ENCODE data around the gene ROCK1. TPM values are rescaled to one million over a fixed set of nuclear protein-coding genes. Genes with fewer than 3 reads are reported as not detected.
"Not testable (repeated sequence)": the region's sequence is repeated elsewhere in the genome, so short reads cannot be mapped to it uniquely, and the experiment has no call there.

ROCK1 gene
- 47.3 to 48.1 TPM (median 48.0 TPM) in 3 replicates for total RNA-seq

DNA sequence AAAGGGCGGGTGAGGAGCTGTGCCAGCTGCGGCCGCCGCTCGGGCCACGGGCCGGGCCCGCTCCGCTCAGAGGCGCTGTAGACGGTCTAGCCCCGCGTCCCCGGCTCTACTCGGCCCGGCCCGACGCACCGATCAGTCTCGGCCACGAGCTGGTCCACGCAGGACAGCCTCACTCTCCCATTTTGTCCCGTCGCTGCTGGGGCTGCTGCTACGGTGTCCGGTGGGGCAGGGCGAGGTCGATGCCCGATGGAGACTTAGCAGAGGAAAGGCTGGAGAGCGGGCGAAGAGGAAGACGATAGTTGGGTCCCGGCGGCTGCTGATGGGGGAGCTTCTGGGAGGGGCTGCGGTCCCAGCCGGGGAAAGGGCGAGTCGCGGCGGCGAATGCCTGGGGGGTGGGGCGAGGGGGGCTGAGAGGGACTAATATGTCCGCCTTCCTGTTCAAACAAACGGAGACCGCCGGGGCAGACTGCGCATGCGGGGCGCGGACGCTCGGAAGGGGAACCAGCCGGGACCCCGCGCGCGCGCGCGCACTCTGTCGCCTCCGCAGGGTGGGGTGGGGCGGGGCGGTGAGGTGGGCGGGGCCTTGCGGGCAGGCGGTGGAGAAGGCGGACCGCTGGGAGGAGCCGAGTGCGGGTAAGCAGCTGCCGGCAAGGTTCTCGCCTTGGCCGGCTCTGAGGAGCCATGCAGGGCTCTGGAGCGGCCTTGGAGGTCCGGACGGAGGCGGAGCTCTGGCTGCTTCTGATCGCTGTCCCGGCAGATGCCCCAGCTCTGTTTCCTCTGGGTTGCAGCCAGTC lies at the start of gene ROCK1:
Gene ROCK1, minus strand, starts transcription at position 468 of the 794 bp plus-strand sequence. CDS start 903 bp downstream, outside the sequence.
- Mint-ChIP-seq H3K36me3 (no peaks in the 10 kb centered on the region), H3K4me3 (no peak within 1 kb of the TSS), H3K27me3 (ENCODE audit: low read depth) (no peaks in the 10 kb centered on the region), H3K27ac (peak within 1 kb of the TSS; percentile 98), H3K9me3 (no peaks in the 10 kb centered on the region), H3K4me1 (peaks cover 19% of the 10 kb centered on the region)
- DNase-seq (ENCODE audit: low spot score in 2 of 2, unreplicated experiment in 2 of 2): peak; percentile 98 to 99
- TF ChIP-seq, protein P1, sequence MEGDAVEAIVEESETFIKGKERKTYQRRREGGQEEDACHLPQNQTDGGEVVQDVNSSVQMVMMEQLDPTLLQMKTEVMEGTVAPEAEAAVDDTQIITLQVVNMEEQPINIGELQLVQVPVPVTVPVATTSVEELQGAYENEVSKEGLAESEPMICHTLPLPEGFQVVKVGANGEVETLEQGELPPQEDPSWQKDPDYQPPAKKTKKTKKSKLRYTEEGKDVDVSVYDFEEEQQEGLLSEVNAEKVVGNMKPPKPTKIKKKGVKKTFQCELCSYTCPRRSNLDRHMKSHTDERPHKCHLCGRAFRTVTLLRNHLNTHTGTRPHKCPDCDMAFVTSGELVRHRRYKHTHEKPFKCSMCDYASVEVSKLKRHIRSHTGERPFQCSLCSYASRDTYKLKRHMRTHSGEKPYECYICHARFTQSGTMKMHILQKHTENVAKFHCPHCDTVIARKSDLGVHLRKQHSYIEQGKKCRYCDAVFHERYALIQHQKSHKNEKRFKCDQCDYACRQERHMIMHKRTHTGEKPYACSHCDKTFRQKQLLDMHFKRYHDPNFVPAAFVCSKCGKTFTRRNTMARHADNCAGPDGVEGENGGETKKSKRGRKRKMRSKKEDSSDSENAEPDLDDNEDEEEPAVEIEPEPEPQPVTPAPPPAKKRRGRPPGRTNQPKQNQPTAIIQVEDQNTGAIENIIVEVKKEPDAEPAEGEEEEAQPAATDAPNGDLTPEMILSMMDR (IDR thresholded peaks at IDR 0.05; ENCODE audit: unreplicated experiment): no peak

DNA sequence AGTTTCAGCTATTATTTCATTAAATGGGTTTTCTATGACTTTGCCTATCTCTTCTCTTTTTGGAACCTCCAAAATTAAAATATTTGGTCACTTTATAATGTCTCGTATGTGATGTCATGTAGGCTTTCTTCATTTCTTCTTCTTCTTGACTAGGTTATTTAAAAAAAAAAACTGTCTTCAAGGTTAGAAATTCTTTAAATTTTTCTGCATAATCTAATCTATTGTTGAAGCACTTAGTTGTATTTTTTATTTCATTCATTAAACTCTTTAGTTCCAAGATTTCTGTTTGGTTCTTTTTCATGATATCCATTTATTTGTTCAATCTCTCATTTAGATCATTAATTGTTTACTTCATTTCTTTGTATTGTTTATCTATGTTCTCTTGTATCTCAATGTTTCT lies 43.8 kb upstream of the ROCK1 start:
- H3K4me1 Mint-ChIP-seq: no peaks in the 10 kb centered on the region
- TF ChIP-seq, protein P1 (IDR thresholded peaks at IDR 0.05; ENCODE audit: unreplicated experiment): no peak
- H3K27ac Mint-ChIP-seq: no peak overlapping the region
- H3K27me3 Mint-ChIP-seq (ENCODE audit: low read depth): no peaks in the 10 kb centered on the region
- H3K4me3 Mint-ChIP-seq: no peak overlapping the region
- H3K9me3 Mint-ChIP-seq: peaks cover 37% of the 10 kb centered on the region
- DNase-seq (ENCODE audit: low spot score in 2 of 2, unreplicated experiment in 2 of 2): no peak
- H3K36me3 Mint-ChIP-seq: peaks cover 2% of the 10 kb centered on the region

DNA sequence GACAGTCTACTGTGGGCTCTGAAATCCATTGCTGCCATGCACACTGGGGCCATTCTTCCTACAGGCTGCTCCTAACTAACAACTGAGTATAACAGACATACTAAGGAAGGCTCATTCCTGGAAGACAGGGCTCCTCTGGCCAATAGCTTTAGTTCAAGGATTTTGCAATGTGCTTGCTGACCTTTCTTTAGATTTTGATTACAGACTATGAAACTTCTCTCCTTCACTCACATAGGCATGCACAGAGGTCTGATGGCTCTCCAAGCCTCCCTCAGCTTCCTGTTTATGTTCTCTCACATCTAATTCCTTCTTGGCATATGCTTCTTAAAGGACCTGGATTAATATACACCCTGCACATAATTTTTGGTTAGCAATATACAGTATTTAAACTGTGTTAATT lies 34.4 kb upstream of the ROCK1 start:
- Mint-ChIP-seq H3K4me1 (peaks cover 2% of the 10 kb centered on the region), H3K9me3 (peaks cover 28% of the 10 kb centered on the region), H3K27me3 (ENCODE audit: low read depth) (no peaks in the 10 kb centered on the region), H3K36me3 (no peaks in the 10 kb centered on the region), H3K4me3 (no peak overlapping the region), H3K27ac (no peak overlapping the region)
- TF ChIP-seq, protein P1 (IDR thresholded peaks at IDR 0.05; ENCODE audit: unreplicated experiment): no peak
- DNase-seq (ENCODE audit: low spot score in 2 of 2, unreplicated experiment in 2 of 2): no peak

DNA sequence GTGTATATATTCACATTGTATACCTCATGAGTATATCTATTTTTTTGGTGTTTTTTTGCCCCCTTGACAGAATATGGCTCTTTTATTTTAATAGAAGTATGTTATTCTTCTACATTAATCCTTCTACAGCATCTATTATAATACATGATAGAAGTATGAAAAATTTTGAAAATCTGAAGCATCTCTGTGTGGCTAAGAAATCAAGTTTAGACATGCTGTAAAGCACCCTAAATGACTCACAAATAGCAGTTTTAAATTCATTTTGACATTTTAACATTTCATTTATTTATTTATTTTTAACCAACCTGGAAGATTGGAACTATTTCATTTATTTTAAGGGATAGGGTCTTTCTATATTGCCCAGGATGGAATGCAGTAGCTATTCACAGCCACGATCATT lies 33.8 kb upstream of the ROCK1 start:
- Mint-ChIP-seq H3K36me3 (no peaks in the 10 kb centered on the region), H3K4me3 (no peak overlapping the region), H3K4me1 (peaks cover 2% of the 10 kb centered on the region), H3K27me3 (ENCODE audit: low read depth) (no peaks in the 10 kb centered on the region), H3K9me3 (peaks cover 22% of the 10 kb centered on the region), H3K27ac (no peak overlapping the region)
- TF ChIP-seq, protein P1 (IDR thresholded peaks at IDR 0.05; ENCODE audit: unreplicated experiment): no peak
- no peak for DNase-seq (ENCODE audit: low spot score in 2 of 2, unreplicated experiment in 2 of 2)

DNA sequence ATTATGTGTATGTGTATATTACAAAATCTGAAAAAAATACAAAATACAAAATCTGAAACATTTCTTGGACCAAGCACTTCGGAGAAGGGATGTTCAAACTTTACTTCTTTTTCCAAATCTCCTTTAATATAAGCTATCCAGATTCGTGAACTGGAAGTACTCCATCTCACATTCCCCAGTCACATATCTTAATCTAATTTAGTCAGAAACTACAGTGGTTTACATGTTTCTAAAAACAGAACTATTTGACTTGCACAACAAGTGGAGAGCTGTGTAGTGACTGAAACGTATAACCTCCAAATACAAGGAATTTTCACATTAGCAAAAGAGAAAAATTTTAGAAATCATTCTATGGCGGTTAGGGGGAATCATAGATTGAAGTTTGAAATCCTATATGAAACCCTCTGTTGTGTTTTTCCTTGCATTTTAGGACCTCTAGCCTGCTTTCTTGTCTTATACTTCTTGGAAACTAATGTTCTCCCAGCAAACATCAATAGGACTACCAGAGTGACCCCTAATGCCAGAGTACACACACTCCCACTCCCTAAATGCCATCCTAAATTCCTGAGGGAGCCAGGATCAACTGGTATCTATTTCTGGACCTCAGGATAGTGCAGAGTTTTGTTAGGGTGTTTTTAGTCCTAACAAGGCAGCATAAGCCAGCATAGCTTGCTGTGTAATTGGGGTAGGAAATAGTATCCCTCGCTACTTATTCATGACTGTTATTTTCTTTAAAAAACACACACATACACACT lies 30.2 kb upstream of the ROCK1 start:
- Mint-ChIP-seq H3K4me3 (no peak overlapping the region), H3K9me3 (peaks cover 10% of the 10 kb centered on the region), H3K27me3 (ENCODE audit: low read depth) (no peaks in the 10 kb centered on the region), H3K27ac (no peak overlapping the region), H3K4me1 (peaks cover 2% of the 10 kb centered on the region), H3K36me3 (no peaks in the 10 kb centered on the region)
- DNase-seq (ENCODE audit: low spot score in 2 of 2, unreplicated experiment in 2 of 2): no peak
- TF ChIP-seq, protein P1 (IDR thresholded peaks at IDR 0.05; ENCODE audit: unreplicated experiment): no peak

DNA sequence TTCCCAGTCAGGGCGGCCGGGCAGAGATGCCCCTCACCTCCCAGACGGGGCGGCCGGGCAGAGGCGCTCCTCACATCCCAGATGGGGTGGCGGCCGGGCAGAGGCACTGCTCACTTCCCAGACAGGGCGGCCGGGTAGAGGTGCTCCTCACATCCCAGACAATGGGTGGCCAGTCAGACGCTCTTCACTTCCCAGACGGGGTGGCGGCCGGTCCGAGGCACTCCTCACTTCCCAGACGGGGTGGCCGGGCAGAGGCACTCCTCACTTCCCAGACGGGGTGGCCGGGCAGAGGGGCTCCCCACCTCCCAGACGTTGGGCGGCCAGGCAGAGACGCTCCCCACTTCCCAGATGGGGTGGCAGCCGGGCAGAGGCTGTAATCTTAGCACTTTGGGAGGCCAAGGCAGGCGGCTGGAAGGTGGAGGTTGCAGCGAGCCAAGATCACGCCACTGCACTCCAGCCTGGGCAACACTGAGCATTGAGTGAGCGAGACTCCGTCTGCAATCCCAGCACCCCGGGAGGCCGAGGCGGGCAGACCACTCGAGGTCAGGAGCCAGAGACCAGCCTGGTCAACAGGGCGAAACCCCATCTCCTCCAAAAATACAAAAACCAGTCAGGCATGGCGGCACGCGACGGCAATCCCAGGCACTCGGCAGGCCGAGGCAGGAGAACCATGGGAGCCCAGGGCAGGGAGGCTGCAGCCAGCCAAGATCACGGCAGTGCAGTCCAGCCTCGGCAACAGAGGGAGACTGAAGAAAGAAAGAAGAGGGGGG lies 26.3 kb upstream of the ROCK1 start:
- H3K4me3 Mint-ChIP-seq; DNase-seq (ENCODE audit: low spot score in 2 of 2, unreplicated experiment in 2 of 2); H3K27ac Mint-ChIP-seq; H3K27me3 Mint-ChIP-seq (ENCODE audit: low read depth); H3K4me1 Mint-ChIP-seq; H3K36me3 Mint-ChIP-seq; H3K9me3 Mint-ChIP-seq: not testable (repeated sequence)

Data from mesothelial cell of epicardium (in vitro differentiated cells).